HG03378 (cell line): ENCODE results near the gene C1orf50.
"Not testable (repeated sequence)": the region's sequence is repeated elsewhere in the genome, so short reads cannot be mapped to it uniquely, and the experiment has no call there.

Experiments
- ATAC-seq: cut with Tn5 transposase; IDR thresholded peaks from one replicate; pipeline ENCODE4 v1.9.1; 2021; ENCODE audit warnings: mild to moderate bottlenecking, moderate library complexity; ENCODE audit not compliant: unreplicated experiment

Gene C1orf50

GRCh38 chr1:42797979-42798378 lies 30.9 kb downstream of the C1orf50 start:
- ATAC-seq: no peak

GRCh38 chr1:42801832-42802473 lies 34.9 kb downstream of the C1orf50 start:
- no peak for ATAC-seq

- no peak for ATAC-seq
These were observed 39.1 kb downstream of the C1orf50 start for GRCh38 chr1:42806171-42806570.

DNA sequence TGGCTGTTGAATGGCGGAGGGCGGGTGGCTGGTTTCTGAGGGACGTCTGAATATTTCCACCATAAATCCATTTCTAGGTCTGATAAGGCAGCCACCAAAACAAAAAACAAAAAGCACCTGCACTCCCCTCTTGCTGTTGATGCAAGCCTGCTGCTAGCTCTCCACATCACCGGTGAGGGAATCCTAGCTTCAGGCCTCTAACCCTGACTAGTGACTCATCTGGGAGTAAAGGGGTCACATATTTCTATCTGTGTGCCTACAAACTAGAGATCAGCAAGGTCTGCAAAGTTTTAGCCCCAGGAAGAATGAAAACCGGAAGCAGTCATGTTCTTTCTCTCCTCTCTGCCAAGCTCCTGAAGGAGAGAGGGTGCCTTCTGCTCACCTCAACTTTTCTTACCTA lies 39.5 kb downstream of the C1orf50 start:
- ATAC-seq: no peak

- ATAC-seq: no peak
These were observed 40.1 kb downstream of the C1orf50 start for GRCh38 chr1:42807056-42807668.

- ATAC-seq: not testable (repeated sequence)
These were observed 47.8 kb downstream of the C1orf50 start for GRCh38 chr1:42814815-42815214.

- ATAC-seq: no peak
These were observed 49.0 kb downstream of the C1orf50 start for GRCh38 chr1:42815941-42816584.

DNA sequence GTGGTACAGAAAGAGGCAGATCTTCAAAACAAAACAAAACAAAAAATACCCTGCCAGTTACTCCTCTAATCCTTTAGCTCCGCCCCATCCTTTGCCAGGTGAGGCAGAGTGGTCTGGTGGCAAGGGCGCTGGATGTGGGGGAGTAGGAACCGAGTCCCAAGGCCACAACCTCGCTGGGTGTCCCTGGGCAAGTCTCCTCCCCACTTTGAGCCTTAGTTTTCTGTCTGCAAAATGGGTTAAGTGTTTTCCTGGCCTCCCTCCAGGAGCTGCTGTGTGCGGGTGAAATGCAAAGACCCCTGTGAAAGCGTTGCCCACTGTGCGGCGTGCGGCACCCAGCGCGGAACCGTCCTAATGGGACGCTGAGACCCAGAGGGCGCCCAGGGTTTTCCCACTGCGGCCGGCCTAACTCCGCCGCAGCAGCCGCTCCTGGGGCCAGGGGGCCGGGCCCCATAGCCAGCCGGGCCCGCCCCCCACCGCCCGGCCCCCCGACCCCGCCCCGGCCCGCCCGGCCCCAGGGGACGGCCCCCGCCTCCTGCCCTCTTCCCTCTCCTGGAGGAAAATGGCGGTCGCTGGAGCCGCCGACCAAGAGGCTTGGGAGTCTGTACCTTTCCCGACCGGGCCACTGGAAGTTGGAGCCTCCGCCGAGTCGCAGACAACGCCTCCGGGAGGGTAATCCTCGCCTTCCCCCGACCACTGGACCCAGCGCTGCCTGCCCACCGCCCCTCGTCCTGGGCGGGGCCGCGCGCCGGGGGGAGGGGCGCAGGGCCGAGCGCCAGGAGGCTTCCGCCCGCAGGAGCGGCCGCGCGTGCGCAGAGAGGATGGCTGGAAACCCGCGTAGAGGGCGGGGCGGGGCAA lies 49.8 kb downstream of the C1orf50 start, which contains the start of the genes ERMAP and SVBP:
ERMAP (plus strand) TSS at position 538 of the 855 bp plus-strand sequence. CDS start 13,327 bp downstream, outside the sequence.
SVBP (minus strand) TSS at position 813 of the 855 bp plus-strand sequence. CDS start 853 bp downstream, outside the sequence.
- peak; percentile 56 for ATAC-seq

GRCh38 chr1:42817440-42817767 lies 50.4 kb downstream of the C1orf50 start:
- ATAC-seq: peak; percentile 11

- no peak for ATAC-seq
These were observed 50.9 kb downstream of the C1orf50 start for GRCh38 chr1:42817976-42818375.

- ATAC-seq: no peak
These were observed 53.8 kb downstream of the C1orf50 start for GRCh38 chr1:42820813-42821212.

- no peak for ATAC-seq
These were observed 54.6 kb downstream of the C1orf50 start for GRCh38 chr1:42821690-42822089.

- no peak for ATAC-seq
These were observed 55.8 kb downstream of the C1orf50 start for GRCh38 chr1:42822800-42823392.

DNA sequence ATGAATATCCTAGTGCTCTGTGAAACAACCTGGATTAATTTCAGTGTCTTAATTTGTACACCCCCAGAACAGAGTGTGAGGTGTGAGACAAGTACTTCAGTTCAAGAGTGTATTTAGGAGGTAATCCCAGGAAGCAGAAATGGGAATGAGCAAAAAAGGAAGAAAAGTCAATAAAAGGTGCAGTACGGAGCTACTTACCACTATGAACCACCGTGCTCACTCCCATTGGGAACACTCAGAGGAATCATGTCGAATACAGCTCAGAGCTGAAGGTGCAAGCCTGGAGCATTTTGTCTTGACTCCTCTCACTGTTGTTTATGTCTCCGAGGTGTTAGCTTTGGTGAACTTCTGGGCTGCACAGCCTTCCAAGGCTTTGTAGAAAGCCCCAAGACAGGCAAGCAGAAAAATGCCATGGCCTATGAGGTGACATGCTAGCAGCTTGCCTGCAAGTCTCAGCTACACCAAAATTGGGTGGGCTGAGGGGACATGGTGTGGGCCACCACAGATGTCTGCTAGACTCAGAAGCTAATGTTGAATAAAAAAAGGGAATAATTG lies 57.5 kb downstream of the C1orf50 start:
- no peak for ATAC-seq

GRCh38 chr1:42825036-42825851 lies 58.2 kb downstream of the C1orf50 start:
- no peak for ATAC-seq
